ENCODE results near the gene FZR1.
A peak's percentile ranks its signal among the peaks of the same experiment; 100 is the strongest.

Gene FZR1

GRCh38 chr19:3499738-3500428 is 6.2 kb upstream of the FZR1 start:
- peak overlapping the region; percentile 89 for H3K27ac ChIP-seq
- TF ChIP-seq, protein P1, sequence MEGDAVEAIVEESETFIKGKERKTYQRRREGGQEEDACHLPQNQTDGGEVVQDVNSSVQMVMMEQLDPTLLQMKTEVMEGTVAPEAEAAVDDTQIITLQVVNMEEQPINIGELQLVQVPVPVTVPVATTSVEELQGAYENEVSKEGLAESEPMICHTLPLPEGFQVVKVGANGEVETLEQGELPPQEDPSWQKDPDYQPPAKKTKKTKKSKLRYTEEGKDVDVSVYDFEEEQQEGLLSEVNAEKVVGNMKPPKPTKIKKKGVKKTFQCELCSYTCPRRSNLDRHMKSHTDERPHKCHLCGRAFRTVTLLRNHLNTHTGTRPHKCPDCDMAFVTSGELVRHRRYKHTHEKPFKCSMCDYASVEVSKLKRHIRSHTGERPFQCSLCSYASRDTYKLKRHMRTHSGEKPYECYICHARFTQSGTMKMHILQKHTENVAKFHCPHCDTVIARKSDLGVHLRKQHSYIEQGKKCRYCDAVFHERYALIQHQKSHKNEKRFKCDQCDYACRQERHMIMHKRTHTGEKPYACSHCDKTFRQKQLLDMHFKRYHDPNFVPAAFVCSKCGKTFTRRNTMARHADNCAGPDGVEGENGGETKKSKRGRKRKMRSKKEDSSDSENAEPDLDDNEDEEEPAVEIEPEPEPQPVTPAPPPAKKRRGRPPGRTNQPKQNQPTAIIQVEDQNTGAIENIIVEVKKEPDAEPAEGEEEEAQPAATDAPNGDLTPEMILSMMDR (IDR thresholded peaks at IDR 0.05): no peak
- no peak for TF ChIP-seq ZFX (IDR thresholded peaks at IDR 0.05; ENCODE audit: borderline replicate concordance)

DNA sequence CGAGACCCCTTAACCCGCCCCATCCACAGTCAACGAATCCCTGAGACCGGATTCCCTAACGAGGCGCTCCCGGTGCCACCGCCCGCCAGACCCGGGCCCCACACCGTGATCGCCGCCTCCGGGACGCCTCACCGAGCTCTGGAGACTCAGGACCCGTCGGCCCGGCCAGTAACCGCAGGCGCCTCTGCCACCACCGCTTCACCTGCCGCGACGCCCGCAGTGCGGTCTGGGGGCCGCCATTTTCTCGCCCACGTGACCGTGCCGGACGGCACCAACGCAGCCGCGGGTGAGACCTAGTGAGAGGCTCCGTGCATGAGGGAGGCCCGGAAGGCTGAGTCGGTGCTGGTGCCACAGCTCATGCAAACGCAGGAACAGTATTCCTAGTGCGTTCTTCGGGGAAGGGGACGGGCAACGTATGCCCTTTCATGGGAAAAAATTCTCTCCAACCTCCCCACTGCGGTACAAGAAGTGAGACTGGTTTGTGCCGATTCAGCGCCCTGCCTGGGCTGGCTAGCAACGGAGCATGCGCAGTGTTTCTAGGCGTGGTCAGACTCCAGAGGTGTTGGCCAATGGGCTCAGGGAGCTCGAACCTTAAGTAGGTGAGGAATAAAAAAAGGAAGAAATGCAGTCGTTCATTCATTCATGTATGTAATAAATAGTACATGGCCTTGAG is 5.5 kb upstream of the FZR1 start, which contains the start of gene DOHH:
TSS of gene DOHH (minus strand) at position 246 of the 673 bp plus-strand sequence. CDS start 3,860 bp downstream, outside the sequence.
- peak within 1 kb of the TSS; percentile 89 for H3K27ac ChIP-seq
- TF ChIP-seq, protein P1 (IDR thresholded peaks at IDR 0.05): no peak
- no peak for TF ChIP-seq ZFX (IDR thresholded peaks at IDR 0.05; ENCODE audit: borderline replicate concordance)

DNA sequence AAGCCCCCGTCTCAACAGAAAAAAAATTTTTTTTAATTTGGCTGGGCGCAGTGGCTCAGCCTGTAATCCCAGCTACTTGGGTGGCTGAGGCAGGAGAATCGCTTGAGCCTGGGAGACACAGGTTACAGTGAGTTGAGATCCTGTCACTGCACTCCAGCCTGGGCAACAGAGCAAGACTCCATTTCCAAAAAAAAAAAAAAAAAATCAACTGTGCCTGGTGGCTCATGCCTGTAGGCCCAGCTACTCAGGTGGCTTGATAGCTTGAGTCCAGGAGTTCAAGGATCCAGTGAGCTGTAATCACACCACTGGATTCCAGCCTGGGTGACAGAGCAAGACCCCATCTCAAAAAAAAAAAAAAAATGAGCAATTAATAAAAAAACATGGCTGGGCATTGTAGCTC is 4.3 kb upstream of the FZR1 start:
- H3K27ac ChIP-seq: no peak overlapping the region
- no peak for TF ChIP-seq ZFX (IDR thresholded peaks at IDR 0.05; ENCODE audit: borderline replicate concordance)
- TF ChIP-seq, protein P1 (IDR thresholded peaks at IDR 0.05): no peak

DNA sequence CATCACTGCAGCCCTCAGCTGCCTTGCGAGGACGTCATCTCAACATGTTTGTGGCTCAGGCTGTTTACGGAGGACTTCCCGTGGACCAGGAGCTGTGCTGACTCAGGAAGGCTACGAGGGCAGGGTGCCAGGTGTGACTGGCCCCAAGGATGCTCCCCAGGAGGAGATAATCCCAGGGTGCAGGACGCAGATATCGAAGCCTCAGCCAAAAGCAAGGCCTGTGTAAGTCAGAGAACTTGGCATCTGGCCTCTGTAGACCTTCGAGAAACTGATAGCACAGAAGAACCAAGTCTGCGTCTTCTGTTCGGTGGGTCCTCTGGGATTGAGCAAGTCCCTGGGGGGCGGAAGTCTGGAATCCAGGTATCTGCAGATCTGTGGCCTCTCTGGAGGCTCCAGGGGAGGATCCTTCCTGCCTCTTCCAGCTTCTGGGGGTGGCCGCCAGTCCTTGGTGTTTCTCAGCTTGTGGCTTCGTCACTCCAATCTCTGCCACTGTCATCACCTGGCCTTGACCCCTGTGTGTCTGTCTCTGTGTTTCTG is 3.0 kb upstream of the FZR1 start:
- no peak overlapping the region for H3K27ac ChIP-seq
- TF ChIP-seq, protein P1 (IDR thresholded peaks at IDR 0.05): no peak
- no peak for TF ChIP-seq ZFX (IDR thresholded peaks at IDR 0.05; ENCODE audit: borderline replicate concordance)

DNA sequence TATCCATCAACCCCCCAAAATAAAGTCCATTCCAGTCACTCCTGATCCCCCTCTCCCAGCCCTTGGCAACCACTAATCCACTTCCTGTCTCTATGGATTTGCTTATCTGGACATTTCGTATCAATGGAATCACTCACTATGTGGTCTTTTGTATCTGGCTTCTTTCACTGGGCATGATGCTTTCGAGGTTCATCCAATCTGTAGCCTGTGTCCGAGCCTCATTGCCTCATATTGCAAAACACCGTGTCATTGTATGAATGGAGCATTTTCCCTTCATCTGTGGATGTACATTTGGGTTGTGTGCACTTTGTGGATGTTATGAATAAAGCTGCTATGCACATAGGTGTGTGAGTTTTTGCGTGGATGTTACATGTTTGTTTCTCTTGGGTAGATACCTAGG is 1.4 kb upstream of the FZR1 start:
- TF ChIP-seq, protein P1 (IDR thresholded peaks at IDR 0.05): no peak
- no peak for TF ChIP-seq ZFX (IDR thresholded peaks at IDR 0.05; ENCODE audit: borderline replicate concordance)
- peak overlapping the region; percentile 96 for H3K27ac ChIP-seq

GRCh38 chr19:3506384-3507340 is 551 bp downstream of the FZR1 start:
- TF ChIP-seq, protein P1 (IDR thresholded peaks at IDR 0.05): no peak
- no peak for TF ChIP-seq ZFX (IDR thresholded peaks at IDR 0.05; ENCODE audit: borderline replicate concordance)
- peak overlapping the region; percentile 96 for H3K27ac ChIP-seq
